HG03520 (cell line): ENCODE measurements around the gene DLG2.

Experiments used
- ATAC-seq: cut with Tn5 transposase; IDR thresholded peaks from one replicate; pipeline ENCODE4 v1.9.1; 2021; ENCODE audit warnings: mild to moderate bottlenecking, moderate library complexity; ENCODE audit not compliant: unreplicated experiment

DLG2 gene

DNA sequence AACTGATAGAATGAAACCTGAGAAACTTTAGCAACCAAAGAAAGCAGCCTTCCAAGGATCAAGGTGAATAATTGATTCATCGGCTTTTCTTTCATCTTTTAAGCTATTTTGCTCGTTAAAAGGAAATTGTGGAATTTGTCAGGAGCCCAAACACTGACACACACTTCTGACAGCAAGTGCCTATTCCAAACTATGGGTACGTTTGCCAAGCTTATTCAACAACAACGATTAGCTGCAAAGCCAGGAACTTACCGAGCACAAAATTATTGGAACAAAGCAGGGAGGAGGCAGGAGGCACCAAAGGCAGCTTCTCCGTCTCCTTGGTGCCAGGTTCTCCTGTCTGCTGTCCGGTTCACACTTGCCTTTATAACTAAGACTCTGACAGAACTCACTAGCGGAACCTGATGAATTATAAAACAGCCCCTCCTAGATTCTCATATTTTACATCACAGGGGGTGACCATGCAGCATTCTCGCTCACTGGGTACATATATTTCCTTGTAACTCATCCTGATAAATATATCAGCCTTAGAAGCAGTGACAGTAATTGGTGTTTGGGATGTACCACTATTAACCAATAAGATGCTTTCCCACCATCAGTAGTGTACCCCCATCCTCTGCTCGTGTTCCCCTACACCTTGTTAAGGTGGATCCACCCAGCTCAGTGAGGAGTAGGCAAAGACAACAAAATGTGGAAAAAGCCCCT lies 1945.1 kb downstream of the DLG2 start:
- no peak for ATAC-seq

GRCh38 chr11:83681031-83681781 lies 1945.9 kb downstream of the DLG2 start:
- peak; percentile 68 for ATAC-seq

- ATAC-seq, result no peak
Observed at GRCh38 chr11:83680321-83680720, 1946.8 kb downstream of the DLG2 start.

DNA sequence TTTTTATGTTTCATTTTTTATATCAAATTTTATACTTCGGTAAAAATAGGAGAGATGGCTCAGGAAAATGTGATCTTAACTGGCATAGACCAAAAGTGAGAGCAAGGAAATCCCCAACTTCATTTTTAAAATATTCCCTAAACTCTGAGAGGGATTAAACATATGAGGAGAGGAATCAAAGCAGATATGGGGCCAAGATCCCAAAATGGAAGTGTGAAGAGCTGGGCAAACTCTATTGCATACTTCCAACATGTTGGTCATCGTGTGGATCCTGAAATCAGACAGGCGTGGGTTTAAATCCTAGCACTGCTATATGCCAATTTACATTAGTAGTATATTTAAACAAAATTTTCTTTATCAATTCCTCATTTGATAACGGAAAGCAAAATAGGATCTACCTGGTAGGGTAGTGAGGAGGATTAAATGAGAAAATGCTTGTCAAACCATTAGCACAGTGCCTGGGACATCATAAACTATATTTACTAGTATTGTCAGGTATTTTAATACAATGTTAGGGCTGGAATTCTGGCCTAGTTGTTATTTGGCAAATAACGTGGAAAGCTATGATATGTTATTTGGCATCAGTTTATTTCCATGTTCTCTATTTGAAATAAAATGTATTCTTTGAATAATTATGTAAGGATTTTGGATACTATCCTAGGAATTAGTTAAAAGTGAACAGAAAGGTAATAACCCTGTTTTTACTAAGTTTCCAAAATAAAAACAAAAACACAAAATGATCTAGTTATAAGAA lies 1948.1 kb downstream of the DLG2 start:
- ATAC-seq, result no peak

- no peak for ATAC-seq
Observed at GRCh38 chr11:83677730-83678129, 1949.4 kb downstream of the DLG2 start.

DNA sequence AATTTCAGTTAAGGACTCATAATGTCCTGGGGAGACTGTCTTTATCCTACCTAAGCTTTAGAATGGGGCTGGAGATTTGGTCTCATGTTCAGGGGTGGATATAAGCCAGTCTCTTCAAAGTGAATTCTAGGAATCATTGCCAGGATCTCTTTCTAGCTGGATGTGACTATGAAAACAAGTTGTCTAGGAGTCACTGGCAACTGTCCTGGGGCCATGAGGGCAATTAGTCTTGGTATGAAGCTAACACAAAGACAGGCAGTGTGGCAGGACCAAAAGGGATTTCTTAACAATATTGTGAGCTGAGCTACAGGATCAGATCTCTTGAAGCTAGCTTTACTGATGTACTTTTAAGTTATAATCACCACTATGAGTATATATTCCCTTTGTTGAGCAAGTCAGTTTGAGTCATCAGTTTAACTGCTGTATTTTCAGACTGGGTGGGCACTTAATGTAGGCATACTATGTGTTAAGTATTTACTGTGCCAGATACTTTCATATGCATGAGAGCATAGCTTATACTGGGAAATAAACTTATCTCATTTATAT lies 1951.0 kb downstream of the DLG2 start:
- no peak for ATAC-seq

GRCh38 chr11:83674102-83674896 lies 1952.8 kb downstream of the DLG2 start:
- ATAC-seq, result no peak

- no peak for ATAC-seq
Observed at GRCh38 chr11:83671289-83671688, 1955.9 kb downstream of the DLG2 start.

DNA sequence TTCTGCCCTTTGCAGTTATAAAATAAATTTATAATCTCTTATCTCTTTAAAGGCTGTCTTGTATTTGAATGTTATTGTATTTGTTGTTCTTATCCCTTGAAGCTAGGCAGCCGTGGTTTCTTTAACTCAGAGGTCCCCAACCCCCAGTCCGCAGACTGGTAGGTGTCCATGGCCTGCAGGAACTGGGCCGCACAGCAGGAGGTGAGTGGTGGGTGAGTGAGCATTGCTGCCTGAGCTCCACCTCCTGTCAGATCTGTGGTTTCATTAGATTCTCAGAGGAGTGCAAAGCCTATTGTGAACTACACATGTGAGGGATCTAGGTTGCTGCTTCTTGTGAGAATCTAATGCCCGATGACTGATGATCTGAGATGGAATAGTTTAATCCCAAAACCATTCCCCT lies 1961.0 kb downstream of the DLG2 start:
- no peak for ATAC-seq

DNA sequence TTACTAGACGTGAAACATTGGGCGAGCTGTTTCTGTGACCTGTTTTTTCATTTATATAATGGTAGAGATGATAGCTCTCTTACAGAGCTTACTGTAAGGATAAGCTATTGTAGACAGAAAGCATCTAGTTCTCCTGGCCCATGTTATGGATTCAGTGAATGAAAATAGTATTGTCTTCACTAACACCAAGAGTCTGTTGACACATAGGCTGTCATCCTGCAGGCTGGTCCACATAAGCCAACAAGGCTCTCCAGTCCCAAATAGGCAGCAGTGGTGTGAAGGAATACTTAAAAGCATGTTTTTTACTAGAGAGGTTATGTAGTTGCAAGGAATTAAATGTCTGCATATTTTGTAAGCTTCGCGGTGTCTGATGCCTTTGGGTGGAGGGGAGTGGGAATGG lies 1963.2 kb downstream of the DLG2 start:
- ATAC-seq, result no peak

- ATAC-seq, result no peak
Observed at GRCh38 chr11:83663446-83663845, 1963.7 kb downstream of the DLG2 start.

DNA sequence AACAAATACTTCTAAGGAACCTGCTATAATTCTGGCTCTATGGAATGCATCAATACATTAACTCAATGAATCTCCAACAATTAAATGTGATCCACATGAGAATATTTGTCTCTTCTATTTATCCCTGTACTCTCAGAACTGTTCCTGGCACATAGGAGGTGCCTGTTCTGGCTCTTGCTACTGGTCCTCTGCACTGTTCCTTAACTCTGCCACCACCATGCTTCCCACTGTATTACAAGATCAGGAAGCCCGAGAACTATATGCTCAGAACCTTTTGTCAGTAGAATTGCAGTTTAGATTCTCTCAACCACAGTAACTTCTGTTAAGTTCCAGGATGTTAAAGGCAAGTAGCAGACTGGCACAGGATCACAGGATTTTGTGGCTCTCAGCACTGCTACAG lies 1964.7 kb downstream of the DLG2 start:
- ATAC-seq, result no peak

GRCh38 chr11:83661491-83662350 lies 1965.4 kb downstream of the DLG2 start:
- ATAC-seq, result no peak

DNA sequence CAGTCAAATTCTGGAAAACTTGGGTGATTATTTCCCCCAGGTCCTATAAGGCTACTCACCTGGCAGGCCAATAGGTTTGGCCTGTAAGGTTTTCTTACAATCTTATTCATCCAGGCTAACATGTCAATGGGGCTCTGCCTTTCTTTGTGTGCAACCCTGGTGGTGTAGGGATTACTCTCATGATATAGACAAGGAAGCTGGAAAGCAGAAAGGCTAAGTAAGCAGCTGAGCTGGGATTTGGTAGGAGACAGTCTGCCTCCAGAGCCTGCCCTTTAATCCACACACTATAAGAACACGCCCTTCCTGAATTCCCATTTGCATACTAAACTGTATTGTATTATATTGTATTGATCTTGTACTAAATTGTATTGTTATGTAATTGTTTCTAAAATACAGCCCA lies 1967.7 kb downstream of the DLG2 start:
- no peak for ATAC-seq

- no peak for ATAC-seq
Observed at GRCh38 chr11:83656796-83657330, 1970.3 kb downstream of the DLG2 start.

DNA sequence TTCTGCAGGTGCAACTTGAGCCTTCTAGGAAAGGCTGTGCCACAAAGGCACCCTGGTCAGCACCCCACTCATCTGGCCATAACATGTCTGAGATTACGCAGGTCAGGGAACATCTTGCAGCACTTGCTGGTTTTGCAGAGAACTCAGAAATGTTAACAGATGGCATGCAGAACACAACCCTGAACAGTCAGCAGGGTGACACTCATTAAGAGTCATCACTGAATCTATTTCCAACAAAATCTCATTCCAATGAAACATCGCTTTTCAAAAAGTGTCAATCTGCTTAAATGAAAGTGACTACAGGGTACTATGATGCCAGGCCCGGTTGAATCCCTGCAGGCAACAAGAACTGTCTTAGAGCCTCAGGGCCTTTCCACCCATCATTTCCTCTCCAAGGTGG lies 1971.2 kb downstream of the DLG2 start:
- ATAC-seq, result no peak

GRCh38 chr11:83649528-83649855 lies 1977.7 kb downstream of the DLG2 start:
- ATAC-seq, result no peak

- no peak for ATAC-seq
Observed at GRCh38 chr11:83648610-83649527, 1978.3 kb downstream of the DLG2 start.

DNA sequence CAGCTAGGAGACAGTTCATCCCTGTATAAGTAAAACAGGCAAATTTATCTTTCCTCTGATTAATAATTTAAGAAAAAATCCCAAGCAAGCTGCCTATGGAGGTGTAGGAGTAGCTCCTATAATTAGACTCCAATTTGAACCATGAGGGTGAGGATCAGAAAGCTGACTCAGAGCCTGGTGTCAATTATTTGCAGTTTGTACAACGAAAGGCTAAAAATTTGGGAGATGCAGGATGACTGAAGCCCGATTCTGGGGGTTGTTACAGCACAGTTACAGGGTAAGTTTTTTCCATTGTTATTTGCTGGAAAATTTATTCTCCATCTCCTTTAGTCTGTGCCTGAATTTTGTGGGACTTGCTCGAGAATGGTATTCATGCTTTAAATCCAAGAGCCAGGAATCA lies 1981.6 kb downstream of the DLG2 start:
- no peak for ATAC-seq
